Measurements from ENCODE around the gene BRPF1.

Gene BRPF1, protein sequence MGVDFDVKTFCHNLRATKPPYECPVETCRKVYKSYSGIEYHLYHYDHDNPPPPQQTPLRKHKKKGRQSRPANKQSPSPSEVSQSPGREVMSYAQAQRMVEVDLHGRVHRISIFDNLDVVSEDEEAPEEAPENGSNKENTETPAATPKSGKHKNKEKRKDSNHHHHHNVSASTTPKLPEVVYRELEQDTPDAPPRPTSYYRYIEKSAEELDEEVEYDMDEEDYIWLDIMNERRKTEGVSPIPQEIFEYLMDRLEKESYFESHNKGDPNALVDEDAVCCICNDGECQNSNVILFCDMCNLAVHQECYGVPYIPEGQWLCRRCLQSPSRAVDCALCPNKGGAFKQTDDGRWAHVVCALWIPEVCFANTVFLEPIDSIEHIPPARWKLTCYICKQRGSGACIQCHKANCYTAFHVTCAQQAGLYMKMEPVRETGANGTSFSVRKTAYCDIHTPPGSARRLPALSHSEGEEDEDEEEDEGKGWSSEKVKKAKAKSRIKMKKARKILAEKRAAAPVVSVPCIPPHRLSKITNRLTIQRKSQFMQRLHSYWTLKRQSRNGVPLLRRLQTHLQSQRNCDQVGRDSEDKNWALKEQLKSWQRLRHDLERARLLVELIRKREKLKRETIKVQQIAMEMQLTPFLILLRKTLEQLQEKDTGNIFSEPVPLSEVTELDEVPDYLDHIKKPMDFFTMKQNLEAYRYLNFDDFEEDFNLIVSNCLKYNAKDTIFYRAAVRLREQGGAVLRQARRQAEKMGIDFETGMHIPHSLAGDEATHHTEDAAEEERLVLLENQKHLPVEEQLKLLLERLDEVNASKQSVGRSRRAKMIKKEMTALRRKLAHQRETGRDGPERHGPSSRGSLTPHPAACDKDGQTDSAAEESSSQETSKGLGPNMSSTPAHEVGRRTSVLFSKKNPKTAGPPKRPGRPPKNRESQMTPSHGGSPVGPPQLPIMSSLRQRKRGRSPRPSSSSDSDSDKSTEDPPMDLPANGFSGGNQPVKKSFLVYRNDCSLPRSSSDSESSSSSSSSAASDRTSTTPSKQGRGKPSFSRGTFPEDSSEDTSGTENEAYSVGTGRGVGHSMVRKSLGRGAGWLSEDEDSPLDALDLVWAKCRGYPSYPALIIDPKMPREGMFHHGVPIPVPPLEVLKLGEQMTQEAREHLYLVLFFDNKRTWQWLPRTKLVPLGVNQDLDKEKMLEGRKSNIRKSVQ (N-terminal part only)

DNA sequence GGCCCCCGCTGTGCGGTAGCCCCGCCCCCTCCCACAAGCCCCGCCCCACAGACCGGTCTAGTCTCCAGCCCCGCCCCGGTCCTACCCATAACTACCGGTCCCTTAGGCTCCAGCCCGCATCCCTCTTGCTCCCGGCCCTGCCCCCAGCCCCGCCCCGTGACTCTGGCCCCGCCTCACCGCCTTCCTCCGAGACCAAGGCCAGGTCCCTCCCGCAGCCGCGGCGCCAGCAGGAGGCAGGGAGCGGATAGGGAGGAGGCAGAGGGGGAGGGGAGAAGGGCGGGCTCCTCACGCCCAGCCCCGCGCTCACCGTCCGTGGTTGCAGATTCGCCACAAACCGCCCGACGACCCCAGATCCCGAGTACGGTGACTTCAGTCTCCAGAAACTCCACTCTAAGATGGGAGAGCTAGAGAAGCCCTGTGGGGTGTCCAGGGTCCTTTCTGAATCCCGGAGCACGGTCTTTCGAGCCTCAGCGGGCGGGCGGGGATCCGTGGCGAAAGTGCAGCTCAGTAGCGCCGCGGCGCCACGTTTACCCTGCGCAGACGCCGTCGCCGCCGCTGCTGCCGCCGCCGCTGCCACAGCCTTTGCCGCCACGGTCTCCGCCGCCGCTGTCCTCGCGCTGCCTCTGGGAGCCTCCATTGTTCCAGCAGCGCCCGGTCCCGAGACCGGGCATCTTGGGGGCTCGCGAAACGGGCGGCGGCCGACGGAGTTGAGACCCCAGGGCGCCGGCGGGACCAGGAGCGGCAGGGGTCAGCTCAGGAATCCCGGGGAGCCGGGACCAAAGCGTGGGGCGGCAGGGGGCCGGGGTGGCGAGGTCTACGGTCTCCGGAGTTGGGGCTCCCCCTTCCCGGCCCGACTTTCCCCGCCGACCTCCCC is at the start of gene BRPF1:
Gene BRPF1, plus strand, starts transcription at position 530 of the 874 bp plus-strand sequence. CDS start 2,406 bp downstream, outside the sequence.
- no peak for FAIRE-seq
- DNase-seq (ENCODE audit: low spot score), result peak; percentile 92

DNA sequence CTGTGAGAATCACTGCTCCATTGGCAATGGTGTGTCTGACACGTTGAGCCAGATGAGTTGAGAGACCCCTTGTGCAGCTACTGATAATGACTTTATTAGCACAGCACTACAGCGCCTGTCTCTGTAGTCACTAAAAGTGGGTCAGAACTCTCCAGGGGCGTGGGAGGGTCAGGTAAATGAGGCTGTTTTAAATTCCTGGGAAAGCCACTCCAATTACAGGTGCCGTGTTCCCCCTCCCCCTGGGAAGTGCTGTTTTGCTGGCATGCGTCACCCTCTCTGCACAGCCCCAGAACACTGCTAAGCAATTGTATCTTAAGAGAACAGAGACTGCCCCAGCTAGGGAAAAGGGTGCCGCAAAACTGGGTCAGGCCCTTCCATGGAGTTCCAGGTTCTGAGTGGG is 49.4 kb upstream of the BRPF1 start:
- DNase-seq (ENCODE audit: low spot score) (no peak), FAIRE-seq (no peak)

- FAIRE-seq (no peak), DNase-seq (ENCODE audit: low spot score) (no peak)
Observed at GRCh38 chr3:9683426-9683825, 48.1 kb upstream of the BRPF1 start.

- DNase-seq (ENCODE audit: low spot score) (no peak), FAIRE-seq (no peak)
Observed at GRCh38 chr3:9685216-9686049, 46.1 kb upstream of the BRPF1 start.

DNA sequence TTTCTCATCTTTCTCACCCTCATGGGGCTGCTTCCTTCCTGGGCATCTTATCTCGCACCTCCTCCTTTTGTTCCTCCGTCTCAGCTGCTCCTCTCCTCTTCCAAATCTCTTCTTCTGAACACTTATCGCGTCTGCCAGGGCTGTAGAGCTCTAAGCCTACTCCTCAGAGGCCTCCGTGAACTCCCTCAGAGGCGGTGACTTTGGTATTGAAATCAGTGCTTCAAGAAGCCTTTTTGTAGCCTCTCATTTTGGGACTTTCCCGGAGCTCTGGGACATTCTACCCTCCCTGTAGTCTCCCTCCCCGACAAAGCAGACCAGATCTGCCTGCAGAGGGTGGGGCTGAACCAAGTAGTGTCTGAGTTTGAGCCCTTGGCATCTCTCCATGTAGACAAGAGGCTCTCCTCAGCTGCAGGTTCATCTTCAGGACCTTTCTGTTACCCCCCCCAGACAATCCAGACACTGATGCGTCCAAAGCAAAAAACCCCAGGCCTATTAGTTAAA is 45.4 kb upstream of the BRPF1 start:
- DNase-seq (ENCODE audit: low spot score) (no peak), FAIRE-seq (no peak)

GRCh38 chr3:9686703-9687102 is 44.8 kb upstream of the BRPF1 start:
- DNase-seq (ENCODE audit: low spot score) (no peak), FAIRE-seq (no peak)

GRCh38 chr3:9687514-9687913 is 44.0 kb upstream of the BRPF1 start:
- FAIRE-seq (no peak), DNase-seq (ENCODE audit: low spot score) (no peak)

DNA sequence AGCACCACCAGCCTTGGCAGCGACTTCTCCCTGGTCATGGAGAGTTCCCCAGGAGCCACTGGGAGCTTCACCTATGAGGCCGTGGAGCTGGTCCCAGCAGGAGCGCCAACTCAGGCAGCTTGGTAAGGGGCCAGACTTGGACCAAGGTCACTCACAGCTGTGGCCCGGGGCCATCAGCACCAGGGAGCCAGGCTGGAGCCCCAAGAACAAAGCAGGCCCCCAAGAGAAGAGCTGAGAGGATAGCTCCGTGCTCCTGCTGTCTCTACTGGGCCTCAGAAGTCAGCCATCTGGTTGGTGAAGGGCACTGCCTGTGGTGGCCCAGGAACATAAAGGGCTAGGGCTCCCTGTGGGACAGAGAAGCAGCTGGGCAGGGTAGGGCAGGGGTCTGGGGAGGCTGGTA is 42.6 kb upstream of the BRPF1 start:
- FAIRE-seq (no peak), DNase-seq (ENCODE audit: low spot score) (no peak)

- FAIRE-seq (no peak), DNase-seq (ENCODE audit: low spot score) (no peak)
Observed at GRCh38 chr3:9689757-9690156, 41.8 kb upstream of the BRPF1 start.

GRCh38 chr3:9690451-9691450 is 40.8 kb upstream of the BRPF1 start:
- no peak for FAIRE-seq
- DNase-seq (ENCODE audit: low spot score), result no peak

DNA sequence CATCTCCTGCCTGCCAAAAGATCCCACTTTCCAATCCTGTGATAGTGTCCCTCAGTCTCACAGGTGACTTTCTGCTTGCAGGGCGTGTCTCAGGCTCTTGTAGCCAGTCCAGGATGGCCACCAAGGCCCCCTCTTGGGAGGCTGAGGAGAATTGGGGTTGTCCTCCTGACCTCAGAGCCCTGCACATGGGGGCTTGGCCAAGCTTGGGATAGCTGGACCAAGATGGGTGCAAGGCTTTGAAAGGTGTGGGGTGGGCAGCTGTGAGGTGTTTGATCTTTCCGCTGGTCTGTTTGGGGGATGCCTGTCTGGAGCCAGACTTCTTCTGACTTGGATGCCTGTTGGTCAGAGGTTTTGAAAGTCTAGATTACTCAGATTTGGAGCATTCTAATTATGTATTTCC is 39.9 kb upstream of the BRPF1 start:
- no peak for FAIRE-seq

GRCh38 chr3:9692416-9692815 is 39.1 kb upstream of the BRPF1 start:
- DNase-seq (ENCODE audit: low spot score) (no peak), FAIRE-seq (no peak)

More for the DNA sequence above, 39.9 kb upstream of the BRPF1 start:
- no peak for DNase-seq (ENCODE audit: low spot score)

- DNase-seq (ENCODE audit: low spot score) (no peak), FAIRE-seq (no peak)
Observed at GRCh38 chr3:9695345-9695744, 36.2 kb upstream of the BRPF1 start.

GRCh38 chr3:9695746-9696145 is 35.8 kb upstream of the BRPF1 start:
- no peak for DNase-seq (ENCODE audit: low spot score)
- FAIRE-seq, result no peak

DNA sequence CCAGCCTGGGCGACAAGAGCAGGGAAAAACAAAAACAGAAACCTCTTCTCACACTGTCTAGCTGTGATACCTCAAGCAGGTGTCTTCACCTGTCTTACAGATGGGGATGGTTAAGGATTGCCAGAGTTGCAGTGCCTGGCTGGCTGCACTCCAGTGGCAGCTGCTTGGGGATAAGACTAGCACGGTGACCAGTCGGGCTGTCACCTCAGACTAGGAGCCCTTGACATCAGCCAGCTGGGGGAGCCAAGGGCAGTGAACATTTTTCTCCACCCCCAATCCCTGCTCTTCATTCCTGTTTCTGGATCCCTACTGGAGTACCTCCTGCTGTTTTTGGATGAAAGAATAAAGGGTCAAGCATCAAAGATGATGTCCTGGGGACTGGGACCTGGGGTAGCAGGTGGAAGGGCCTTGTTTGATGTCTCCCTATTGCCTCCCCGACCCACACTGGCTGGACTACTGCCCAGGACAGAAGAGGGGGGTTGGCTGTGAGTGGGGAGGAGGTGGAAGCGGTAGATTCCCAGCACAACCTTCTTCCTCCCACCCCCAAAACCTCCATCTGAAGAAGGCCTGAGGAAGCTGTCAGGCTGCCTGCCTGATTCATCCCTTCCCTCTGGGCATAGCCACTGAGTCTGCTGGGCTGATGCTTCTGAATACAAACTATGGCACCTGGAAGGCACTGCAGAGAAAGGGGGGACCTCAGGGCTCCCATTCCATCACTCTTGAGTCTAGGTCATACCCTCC is 34.9 kb upstream of the BRPF1 start:
- DNase-seq (ENCODE audit: low spot score) (no peak), FAIRE-seq (no peak)

- FAIRE-seq (no peak), DNase-seq (ENCODE audit: low spot score) (no peak)
Observed at GRCh38 chr3:9697892-9698291, 33.6 kb upstream of the BRPF1 start.

DNA sequence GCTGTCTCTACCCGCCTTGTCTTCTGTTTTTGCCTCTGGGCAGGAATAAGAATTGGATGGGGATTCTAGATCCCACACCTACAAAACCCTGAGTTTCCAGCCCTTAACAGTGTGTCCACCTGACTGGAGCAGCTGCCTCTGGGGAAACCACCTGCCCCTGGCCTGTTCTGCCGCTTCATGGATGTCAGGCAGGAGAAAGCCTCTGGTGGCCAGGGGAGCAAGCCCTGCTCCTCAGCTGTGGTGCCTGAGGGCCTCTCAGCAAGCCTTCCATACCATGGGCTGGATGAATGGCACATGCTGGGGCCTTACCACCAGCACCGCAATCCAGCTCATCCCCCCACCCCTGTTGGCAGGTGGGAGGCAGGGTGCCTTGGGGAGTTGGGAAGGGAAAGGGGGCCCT is 33.2 kb upstream of the BRPF1 start:
- DNase-seq (ENCODE audit: low spot score) (no peak), FAIRE-seq (no peak)

- FAIRE-seq, result no peak
Observed at GRCh38 chr3:9700536-9700935, 31.0 kb upstream of the BRPF1 start.

More at GRCh38 chr3:9700536-9700935, 31.0 kb upstream of the BRPF1 start:
- DNase-seq (ENCODE audit: low spot score), result no peak
